Gastrocnemius medialis (tissue), 4 donors: ENCODE measurements around the gene DNM1. TPM values are rescaled to one million over a fixed set of nuclear protein-coding genes. Genes with fewer than 3 reads are reported as not detected.

Source experiments
- ATAC-seq, 2 donors: fragments of 150-250 bp; one replicate each; pipeline ENCODE4 v1.9.1; 2016
- DNase-seq, 2 donors: peaks; one replicate each; pipeline ENCODE4 v3.0.0-alpha.2; 2019
- H3K27ac ChIP-seq, 4 donors: fragments of 200-600 bp; sonication (generic); 1 replicate in 1 of 4; 2 replicates in 3 of 4; pipeline ENCODE4 v1.5.1; 2016 to 2018; ENCODE audit warnings: mild to moderate bottlenecking in 2 of 4, moderate library complexity in 1 of 4
- H3K27me3 ChIP-seq, 3 donors: fragments of 200-600 bp; sonication (generic) in 2 of 3; 1 replicate in 1 of 3; 2 replicates in 2 of 3; pipeline versions ENCODE4 v1.5.1 to v1.6.0; 2016 to 2019; ENCODE audit warnings: mild to moderate bottlenecking in 1 of 3, moderate library complexity in 1 of 3
- H3K36me3 ChIP-seq, 2 donors: fragments of 200-600 bp; sonication (generic) in 1 of 2; one replicate each; pipeline ENCODE4 v1.5.1; 2017 to 2018
- H3K4me1 ChIP-seq, 2 donors: fragments of 200-600 bp; sonication (generic) in 1 of 2; one replicate each; pipeline ENCODE4 v1.5.1; 2016 to 2017; ENCODE audit warnings: mild to moderate bottlenecking in 2 of 2
- H3K4me3 ChIP-seq, 4 donors: fragments of 200-600 bp; sonication (generic) in 3 of 4; 1 replicate in 1 of 4; 2 replicates in 3 of 4; pipeline ENCODE4 v1.5.1; 2016 to 2019; ENCODE audit warnings: mild to moderate bottlenecking in 2 of 4
- H3K9me3 ChIP-seq, 3 donors: fragments of 200-600 bp; sonication (generic) in 2 of 3; 1 replicate in 1 of 3; 2 replicates in 2 of 3; pipeline ENCODE4 v1.5.1; 2016 to 2019
- POLR2A ChIP-seq, 2 donors: fragments of 450-650 bp; IDR thresholded peaks; one replicate each; pipeline ENCODE4 v1.6.1; 2017; ENCODE audit warnings: antibody characterized with exemption in 2 of 2, mild to moderate bottlenecking in 2 of 2, moderate library complexity in 2 of 2
- in situ Hi-C, 4 donors: fragments of 200-750 bp; cut with MboI; loops; one replicate each; pipeline versions ENCODE4 v1.15.0 to v1.8.0; 2017; ENCODE audit warnings: low sequenced_read_pairs in 4 of 4
- intact Hi-C: fragments of 100-400 bp; cut with DNase I; formaldehyde crosslinking; loops from one replicate; pipeline ENCODE4 v1.15.1; 2023; ENCODE audit warnings: low total_unique reads
- total RNA-seq, 4 donors: library from RNA; depleted of rRNA; stranded (reverse); fragments of >200 nt; gene quantifications; one replicate each; pipeline versions ENCODE4 v1.1.0 to v1.2.3, GENCODE V29; 2016
- TF ChIP-seq, protein P1 (sequence below), 5 experiments: fragments of 450-650 bp in 3 of 5; fragments of 200-600 bp in 2 of 5; sonication (generic) in 2 of 5; IDR thresholded peaks in 4 of 5; conservative IDR thresholded peaks in 1 of 5; 1 replicate in 4 of 5; 2 replicates in 1 of 5; pipeline ENCODE4 v1.5.1; 2016 to 2019; ENCODE audit warnings: antibody characterized with exemption in 5 of 5, mild to moderate bottlenecking in 3 of 5, moderate library complexity in 3 of 5

DNM1 gene
- total RNA-seq, 4 donors from 2014 or later, result 1.8 to 3.8 (median 2.0) TPM

DNA sequence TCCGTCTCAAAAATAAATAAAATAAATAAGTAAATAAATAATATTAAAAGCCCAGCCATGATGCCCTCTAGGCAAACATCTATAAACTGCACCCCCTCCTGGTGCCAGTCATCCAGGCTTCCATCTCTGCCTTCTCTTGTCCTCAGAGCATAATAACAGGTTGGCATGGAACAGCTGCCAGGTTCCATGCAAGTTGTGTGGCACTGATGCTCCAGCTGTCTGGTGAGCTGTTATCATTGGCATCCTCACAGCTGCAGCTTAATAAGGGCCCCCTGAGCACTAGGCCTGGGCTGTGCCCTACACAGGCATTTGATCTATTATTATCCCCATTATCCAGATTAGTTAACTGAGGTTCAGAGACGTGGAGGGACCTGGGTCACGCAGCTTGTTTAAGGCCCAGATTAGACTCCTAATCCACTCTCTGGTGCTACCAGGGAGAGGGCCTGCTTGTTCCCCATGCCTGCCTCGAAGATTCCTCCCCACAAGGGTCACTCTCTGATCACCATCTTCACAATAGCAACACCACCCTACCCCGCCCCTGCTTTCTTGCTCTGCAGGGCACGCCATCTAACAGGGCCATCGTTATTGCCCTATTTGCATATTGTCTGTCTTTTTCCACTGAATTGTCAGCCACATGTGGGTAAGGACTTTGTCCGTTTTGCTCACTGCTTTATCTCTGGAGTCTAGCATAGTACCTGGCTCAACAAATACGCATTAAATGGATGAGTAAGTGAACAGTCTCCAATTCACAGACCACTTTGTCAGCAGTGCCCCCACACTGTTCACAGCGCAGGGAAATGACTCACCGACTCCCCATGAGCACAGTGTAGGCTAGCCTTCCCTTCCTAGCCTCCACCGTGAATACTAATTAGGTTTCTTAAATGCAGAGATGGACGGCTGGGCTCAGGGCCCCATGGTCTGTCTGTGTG lies 1.5 kb upstream of the DNM1 start:
- Histone ChIP-seq H3K27ac (no peak overlapping the region), H3K9me3 (no peaks in the 10 kb centered on the region), H3K4me1 (peaks cover 7 to 9% of the 10 kb centered on the region in 2 donors), H3K27me3 (peaks cover 8 to 15% (median 14%) of the 10 kb centered on the region in 3 donors), H3K4me3 (no peak overlapping the region), H3K36me3 (no peaks in the 10 kb centered on the region)
- no peak for DNase-seq
- TF ChIP-seq, protein P1, sequence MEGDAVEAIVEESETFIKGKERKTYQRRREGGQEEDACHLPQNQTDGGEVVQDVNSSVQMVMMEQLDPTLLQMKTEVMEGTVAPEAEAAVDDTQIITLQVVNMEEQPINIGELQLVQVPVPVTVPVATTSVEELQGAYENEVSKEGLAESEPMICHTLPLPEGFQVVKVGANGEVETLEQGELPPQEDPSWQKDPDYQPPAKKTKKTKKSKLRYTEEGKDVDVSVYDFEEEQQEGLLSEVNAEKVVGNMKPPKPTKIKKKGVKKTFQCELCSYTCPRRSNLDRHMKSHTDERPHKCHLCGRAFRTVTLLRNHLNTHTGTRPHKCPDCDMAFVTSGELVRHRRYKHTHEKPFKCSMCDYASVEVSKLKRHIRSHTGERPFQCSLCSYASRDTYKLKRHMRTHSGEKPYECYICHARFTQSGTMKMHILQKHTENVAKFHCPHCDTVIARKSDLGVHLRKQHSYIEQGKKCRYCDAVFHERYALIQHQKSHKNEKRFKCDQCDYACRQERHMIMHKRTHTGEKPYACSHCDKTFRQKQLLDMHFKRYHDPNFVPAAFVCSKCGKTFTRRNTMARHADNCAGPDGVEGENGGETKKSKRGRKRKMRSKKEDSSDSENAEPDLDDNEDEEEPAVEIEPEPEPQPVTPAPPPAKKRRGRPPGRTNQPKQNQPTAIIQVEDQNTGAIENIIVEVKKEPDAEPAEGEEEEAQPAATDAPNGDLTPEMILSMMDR (IDR thresholded peaks at IDR 0.05 in 4 of 5, conservative IDR thresholded peaks at IDR 0.05 in 1 of 5), result no peak
- no peak for TF ChIP-seq POLR2A (IDR thresholded peaks at IDR 0.05)
- in situ Hi-C loops, result no loop called here
- no peak for ATAC-seq
- intact Hi-C loops, result no loop called here

DNA sequence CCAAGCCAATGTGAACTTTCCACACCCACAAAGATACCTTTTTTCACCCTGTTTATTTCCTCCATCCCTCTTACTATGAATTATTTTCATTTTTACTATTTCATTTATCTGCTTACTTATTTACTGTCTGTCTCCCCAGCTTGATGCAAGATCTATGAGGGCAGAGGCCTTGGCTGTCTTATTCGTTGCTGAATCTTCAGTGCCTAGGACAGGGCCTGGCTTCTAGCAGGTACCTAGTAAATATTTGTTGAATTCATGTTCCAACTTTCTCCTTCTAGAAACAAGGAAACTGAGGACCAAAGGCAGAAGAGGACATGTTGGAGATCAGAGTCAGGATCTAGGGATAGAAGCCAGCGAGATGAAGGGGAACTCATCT lies 543 bp upstream of the DNM1 start:
- intact Hi-C loops, result no loop called here

DNA sequence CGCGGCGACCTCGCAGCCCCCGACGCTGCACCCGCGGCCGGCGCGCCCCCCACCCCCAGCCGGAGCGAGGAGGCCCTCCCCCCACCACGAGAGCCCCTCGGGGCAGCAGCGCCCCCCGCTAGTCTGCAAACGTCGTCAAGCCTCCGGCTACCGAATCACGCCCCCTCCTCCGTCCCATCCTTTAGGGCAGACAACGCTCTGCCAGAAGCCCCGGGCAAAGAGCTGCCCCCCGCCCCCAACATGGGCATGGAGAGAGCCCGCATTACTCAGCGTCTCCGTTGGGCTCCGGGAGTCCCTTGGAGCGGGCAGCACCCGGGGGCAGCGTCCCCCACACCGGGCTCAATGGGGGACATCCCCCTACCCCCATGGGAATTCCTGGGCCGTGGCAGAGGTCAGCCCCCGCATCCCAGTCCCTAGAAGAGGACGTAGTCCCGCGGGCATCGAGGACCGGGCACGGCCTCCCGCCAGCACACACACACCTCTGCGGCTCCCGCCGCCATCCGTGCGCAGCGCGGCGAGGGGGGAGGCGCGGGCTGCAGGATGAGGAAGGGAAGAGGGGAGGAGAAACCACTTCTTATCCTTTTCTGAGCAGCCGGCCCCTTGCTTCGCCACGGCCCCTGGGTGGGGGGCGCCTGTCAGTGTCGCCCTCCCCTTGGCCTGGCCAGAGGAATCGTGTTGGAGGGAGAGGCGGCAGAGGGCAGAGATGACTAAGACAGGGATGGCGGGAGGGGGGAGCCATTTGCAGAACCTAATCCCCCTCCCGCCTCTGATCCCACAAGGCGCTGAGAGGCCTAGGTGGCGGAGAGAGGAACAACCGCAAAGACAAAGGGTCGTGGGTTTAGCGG lies 750 bp downstream of the DNM1 start:
- intact Hi-C loops (no loop called here), in situ Hi-C loops (no loop called here)
- DNase-seq, result no peak
- peaks cover 7 to 9% of the 10 kb centered on the region in 2 donors for H3K4me1 ChIP-seq
- peak overlapping the region in 2 of 4 donors; percentile 18 to 40 for H3K27ac ChIP-seq
- H3K36me3 ChIP-seq, result no peaks in the 10 kb centered on the region
- H3K9me3 ChIP-seq, result no peaks in the 10 kb centered on the region
- TF ChIP-seq, protein P1 (IDR thresholded peaks at IDR 0.05 in 4 of 5, conservative IDR thresholded peaks at IDR 0.05 in 1 of 5), result no peak
- no peak for TF ChIP-seq POLR2A (IDR thresholded peaks at IDR 0.05)
- ATAC-seq, result no peak
- H3K4me3 ChIP-seq, result peak overlapping the region; percentile 54 to 63 (median 60)
- peaks cover 8 to 15% (median 14%) of the 10 kb centered on the region in 3 donors for H3K27me3 ChIP-seq

More for the DNA sequence above, 543 bp upstream of the DNM1 start:
- peaks cover 8 to 15% (median 14%) of the 10 kb centered on the region in 3 donors for H3K27me3 ChIP-seq
- TF ChIP-seq, protein P1 (IDR thresholded peaks at IDR 0.05 in 4 of 5, conservative IDR thresholded peaks at IDR 0.05 in 1 of 5), result no peak
- no peak for TF ChIP-seq POLR2A (IDR thresholded peaks at IDR 0.05)
- no peaks in the 10 kb centered on the region for H3K36me3 ChIP-seq
- DNase-seq (no peak), ATAC-seq (no peak)
- peaks cover 7 to 9% of the 10 kb centered on the region in 2 donors for H3K4me1 ChIP-seq
- H3K4me3 ChIP-seq, result peak overlapping the region in 3 of 4 donors; percentile 59 to 63 (median 60)
- in situ Hi-C loops, result no loop called here
- no peak overlapping the region for H3K27ac ChIP-seq
- H3K9me3 ChIP-seq, result no peaks in the 10 kb centered on the region

DNA sequence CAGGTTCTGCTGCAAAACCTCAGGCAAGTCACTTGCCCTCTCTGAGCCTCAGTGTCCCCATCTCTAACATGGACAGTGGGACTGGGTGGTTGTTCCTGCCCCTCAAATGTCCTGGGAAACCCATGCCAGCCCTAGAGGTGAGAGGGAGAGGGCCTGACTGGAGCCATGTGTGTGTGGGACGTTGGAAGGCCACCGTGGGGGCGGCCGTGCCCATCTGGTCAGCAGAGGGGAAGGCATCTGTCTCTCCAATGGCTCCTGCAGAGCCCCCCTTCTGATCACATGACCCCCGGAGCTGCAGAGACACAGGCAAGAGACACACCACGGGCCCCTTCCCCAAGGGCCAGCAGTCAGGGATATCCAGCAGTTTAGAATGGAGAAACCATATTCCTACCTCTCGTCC lies 1.7 kb downstream of the DNM1 start:
- ATAC-seq (no peak), DNase-seq (no peak)
- TF ChIP-seq, protein P1 (IDR thresholded peaks at IDR 0.05 in 4 of 5, conservative IDR thresholded peaks at IDR 0.05 in 1 of 5), result no peak
- TF ChIP-seq POLR2A (IDR thresholded peaks at IDR 0.05), result no peak
- H3K36me3 ChIP-seq, result no peaks in the 10 kb centered on the region
- peak overlapping the region in 1 of 4 donors; percentile 18 for H3K27ac ChIP-seq
- intact Hi-C loops, result no loop called here
- peaks cover 8 to 15% (median 14%) of the 10 kb centered on the region in 3 donors for H3K27me3 ChIP-seq
- H3K9me3 ChIP-seq, result no peaks in the 10 kb centered on the region
- peaks cover 7 to 9% of the 10 kb centered on the region in 2 donors for H3K4me1 ChIP-seq
- H3K4me3 ChIP-seq, result no peak overlapping the region
- in situ Hi-C loops, result no loop called here
